Skeletal muscle satellite cell (primary cell): ENCODE data around the gene CCR1. TPM values are rescaled to one million over a fixed set of nuclear protein-coding genes. Genes with fewer than 3 reads are reported as not detected.

ENCODE experiments used
- H3K27me3 ChIP-seq: 2 replicates; pipeline ENCODE4 v1.7.0; 2013; ENCODE audit warnings: low read length; ENCODE audit not compliant: control insufficient read depth, insufficient read depth
- H3K36me3 ChIP-seq: 2 replicates; pipeline ENCODE4 v1.7.0; 2013; ENCODE audit warnings: mild to moderate bottlenecking, control low read depth, low read length; ENCODE audit not compliant: insufficient read depth
- H3K4me1 ChIP-seq: 2 replicates; pipeline ENCODE4 v1.7.0; 2013; ENCODE audit warnings: low read length; ENCODE audit not compliant: control insufficient read depth, insufficient read depth
- H3K4me2 ChIP-seq: 2 replicates; pipeline ENCODE4 v1.7.0; 2013; ENCODE audit warnings: mild to moderate bottlenecking, low read length
- H3K4me3 ChIP-seq: 2 replicates; pipeline ENCODE4 v1.7.0; 2013; ENCODE audit warnings: low read length
- H3K9ac ChIP-seq: 2 replicates; pipeline ENCODE4 v1.7.0; 2013; ENCODE audit warnings: mild to moderate bottlenecking, low read depth, low read length, moderate library complexity
- H3K9me3 ChIP-seq: replicated peaks from 2 replicates; pipeline ENCODE4 v1.7.0; 2013; ENCODE audit warnings: mild to moderate bottlenecking, control low read depth, low read length
- total RNA-seq: library from RNA; depleted of rRNA; stranded (reverse); fragments of >200 nt; gene quantifications from 2 replicates; pipeline ENCODE4 v1.2.3, GENCODE V29; 2012; rRNA removed

Gene CCR1
- total RNA-seq = 0.22 and 1.3 TPM in 2 replicates

GRCh38 chr3:46208167-46208704 is at the start of gene CCR1:
Gene CCR1, minus strand, starts transcription at chr3:46208313. Its CDS starts 4,000 bp downstream, at chr3:46204313.
- no peaks in the 10 kb centered on the region for H3K4me1 ChIP-seq
- H3K9ac ChIP-seq = no peak within 1 kb of the TSS
- no peaks in the 10 kb centered on the region for H3K9me3 ChIP-seq
- H3K27me3 ChIP-seq = peaks cover 22% of the 10 kb centered on the region
- no peak within 1 kb of the TSS for H3K4me2 ChIP-seq
- no peaks in the 10 kb centered on the region for H3K36me3 ChIP-seq
- H3K4me3 ChIP-seq = no peak within 1 kb of the TSS

- peaks cover 20% of the 10 kb centered on the region for H3K27me3 ChIP-seq
- no peak overlapping the region for H3K4me2 ChIP-seq
- H3K4me3 ChIP-seq = no peak overlapping the region
- H3K4me1 ChIP-seq = no peaks in the 10 kb centered on the region
- H3K36me3 ChIP-seq = no peaks in the 10 kb centered on the region
- no peaks in the 10 kb centered on the region for H3K9me3 ChIP-seq
- no peak overlapping the region for H3K9ac ChIP-seq
Measured at GRCh38 chr3:46252980-46253379, 44.9 kb upstream of the CCR1 start.

GRCh38 chr3:46245146-46245545 is 37.0 kb upstream of the CCR1 start:
- Histone ChIP-seq H3K9me3 (no peaks in the 10 kb centered on the region), H3K4me2 (no peak overlapping the region), H3K27me3 (peaks cover 12% of the 10 kb centered on the region), H3K9ac (no peak overlapping the region), H3K4me3 (no peak overlapping the region), H3K4me1 (no peaks in the 10 kb centered on the region), H3K36me3 (no peaks in the 10 kb centered on the region)

GRCh38 chr3:46243560-46243959 is 35.4 kb upstream of the CCR1 start:
- no peak overlapping the region for H3K9ac ChIP-seq
- no peaks in the 10 kb centered on the region for H3K36me3 ChIP-seq
- no peak overlapping the region for H3K4me2 ChIP-seq
- no peaks in the 10 kb centered on the region for H3K4me1 ChIP-seq
- peaks cover 15% of the 10 kb centered on the region for H3K27me3 ChIP-seq
- no peak overlapping the region for H3K4me3 ChIP-seq
- no peaks in the 10 kb centered on the region for H3K9me3 ChIP-seq

GRCh38 chr3:46242120-46242519 is 34.0 kb upstream of the CCR1 start, which contains the start of gene CCR3:
Gene CCR3, plus strand, starts transcription at chr3:46242460. Its CDS starts 22,699 bp downstream, at chr3:46265159.
- H3K36me3 ChIP-seq = no peaks in the 10 kb centered on the region
- H3K4me2 ChIP-seq = no peak within 1 kb of the TSS
- no peaks in the 10 kb centered on the region for H3K4me1 ChIP-seq
- no peak within 1 kb of the TSS for H3K4me3 ChIP-seq
- peaks cover 23% of the 10 kb centered on the region for H3K27me3 ChIP-seq
- no peak within 1 kb of the TSS for H3K9ac ChIP-seq
- H3K9me3 ChIP-seq = no peaks in the 10 kb centered on the region

- no peak overlapping the region for H3K4me2 ChIP-seq
- H3K9me3 ChIP-seq = no peaks in the 10 kb centered on the region
- H3K36me3 ChIP-seq = no peaks in the 10 kb centered on the region
- no peaks in the 10 kb centered on the region for H3K4me1 ChIP-seq
- no peak overlapping the region for H3K9ac ChIP-seq
- H3K27me3 ChIP-seq = peaks cover 23% of the 10 kb centered on the region
- no peak overlapping the region for H3K4me3 ChIP-seq
Measured at GRCh38 chr3:46239952-46240351, 31.8 kb upstream of the CCR1 start.

- Histone ChIP-seq H3K4me1 (no peaks in the 10 kb centered on the region), H3K9me3 (no peaks in the 10 kb centered on the region), H3K9ac (no peak overlapping the region), H3K4me2 (no peak overlapping the region), H3K27me3 (peaks cover 26% of the 10 kb centered on the region), H3K36me3 (no peaks in the 10 kb centered on the region), H3K4me3 (no peak overlapping the region)
Measured at GRCh38 chr3:46239301-46239938, 31.3 kb upstream of the CCR1 start.

- peaks cover 28% of the 10 kb centered on the region for H3K27me3 ChIP-seq
- no peak overlapping the region for H3K4me2 ChIP-seq
- no peaks in the 10 kb centered on the region for H3K9me3 ChIP-seq
- H3K4me3 ChIP-seq = no peak overlapping the region
- H3K9ac ChIP-seq = no peak overlapping the region
- no peaks in the 10 kb centered on the region for H3K36me3 ChIP-seq
- no peaks in the 10 kb centered on the region for H3K4me1 ChIP-seq
Measured at GRCh38 chr3:46238386-46238785, 30.3 kb upstream of the CCR1 start.

GRCh38 chr3:46236294-46237054 is 28.4 kb upstream of the CCR1 start:
- Histone ChIP-seq H3K9me3 (no peaks in the 10 kb centered on the region), H3K27me3 (peaks cover 32% of the 10 kb centered on the region), H3K9ac (no peak overlapping the region), H3K4me2 (no peak overlapping the region), H3K4me3 (no peak overlapping the region), H3K4me1 (no peaks in the 10 kb centered on the region), H3K36me3 (no peaks in the 10 kb centered on the region)

GRCh38 chr3:46235425-46235824 is 27.3 kb upstream of the CCR1 start:
- Histone ChIP-seq H3K27me3 (peaks cover 31% of the 10 kb centered on the region), H3K4me2 (no peak overlapping the region), H3K36me3 (no peaks in the 10 kb centered on the region), H3K4me3 (no peak overlapping the region), H3K4me1 (no peaks in the 10 kb centered on the region), H3K9ac (no peak overlapping the region), H3K9me3 (no peaks in the 10 kb centered on the region)

GRCh38 chr3:46233194-46233593 is 25.1 kb upstream of the CCR1 start:
- no peaks in the 10 kb centered on the region for H3K4me1 ChIP-seq

More at GRCh38 chr3:46233194-46233593, 25.1 kb upstream of the CCR1 start:
- no peaks in the 10 kb centered on the region for H3K36me3 ChIP-seq
- peaks cover 41% of the 10 kb centered on the region for H3K27me3 ChIP-seq
- no peak overlapping the region for H3K4me3 ChIP-seq
- no peak overlapping the region for H3K4me2 ChIP-seq
- H3K9me3 ChIP-seq = no peaks in the 10 kb centered on the region
- H3K9ac ChIP-seq = no peak overlapping the region
